Aorta (tissue), 5 donors: ENCODE results near the gene DDX46. TPM values are rescaled to one million over a fixed set of nuclear protein-coding genes. Genes with fewer than 3 reads are reported as not detected.

Experiments used
- ATAC-seq: fragments of 200-7000 bp; cut with Tn5 transposase; one replicate; pipeline ENCODE4 v1.9.1; 2022; ENCODE audit warnings: moderate library complexity; ENCODE audit not compliant: low FRiP score
- DNase-seq, 2 donors: peaks; one replicate each; pipeline ENCODE4 v3.0.0-alpha.2; 2020
- H3K27ac ChIP-seq, 2 donors: one replicate each; pipeline ENCODE4 v1.5.1; 2013; ENCODE audit warnings: low read length in 2 of 2, mild to moderate bottlenecking in 2 of 2, moderate library complexity in 2 of 2, control low read depth in 1 of 2, inconsistent platforms in 1 of 2, low read depth in 1 of 2
- H3K27me3 ChIP-seq, 2 donors: one replicate each; pipeline ENCODE4 v1.6.1; 2013; ENCODE audit warnings: control low read depth in 1 of 2, low read length in 1 of 2, mild to moderate bottlenecking in 1 of 2, moderate library complexity in 1 of 2; ENCODE audit not compliant: insufficient read depth in 2 of 2, control insufficient read depth in 1 of 2
- H3K36me3 ChIP-seq, 2 donors: one replicate each; pipeline ENCODE4 v1.6.1; 2013; ENCODE audit warnings: control low read depth in 1 of 2, low read length in 1 of 2, mild to moderate bottlenecking in 1 of 2; ENCODE audit not compliant: insufficient read depth in 2 of 2, control insufficient read depth in 1 of 2
- H3K4me1 ChIP-seq, 2 donors: one replicate each; pipeline ENCODE4 v1.6.1; 2013; ENCODE audit warnings: low read length in 2 of 2, control low read depth in 1 of 2, mild to moderate bottlenecking in 1 of 2, moderate library complexity in 1 of 2; ENCODE audit not compliant: insufficient read depth in 2 of 2, control insufficient read depth in 1 of 2
- H3K4me3 ChIP-seq, 2 donors: one replicate each; pipeline ENCODE4 v1.5.1; 2013; ENCODE audit warnings: low read length in 2 of 2, control low read depth in 1 of 2, mild to moderate bottlenecking in 1 of 2
- H3K9me3 ChIP-seq: one replicate; pipeline ENCODE4 v1.6.1; 2013; ENCODE audit warnings: mild to moderate bottlenecking, low read length; ENCODE audit not compliant: control insufficient read depth
- WGBS, 2 donors: extraction: QIAGEN DNeasy Blood & Tissue Kit; methylation state at CpG; one replicate each; pipeline ENCODE4 v1.1.7; 2013; 5-methylcytosine and 5-hydroxymethylcytosine counted together
- intact Hi-C, 2 donors: fragments of 100-400 bp; cut with DNase I; formaldehyde crosslinking; loops; one replicate each; pipeline versions ENCODE4 v1.14.2 to v1.15.0; 2022
- polyA plus RNA-seq, 2 donors: library from polyadenylated mRNA; stranded (reverse); fragments of 200-250 nt; gene quantifications; one replicate each; pipeline ENCODE4 v1.2.3, GENCODE V29; 2013
- total RNA-seq, 2 donors: library from RNA; stranded (reverse); fragmentation: NEBNext Ultra II Directional; extraction: Animal tissue kit (Norgen Biotek cat#: 25700); gene quantifications; one replicate each; pipeline ENCODE4 v1.2.1, GENCODE V29; 2021
- donor health status: healthy with polysubstance abuse.
- donor health status: Bipolar disorder and iron deficiency.
- donor health status: DM: no; HTN: no; CAD: no.
- donor health status: DM: no; HTN: no; CAD: no.
- donor health status: DM: yes; HTN: yes; CAD: no.

Gene DDX46
- total and polyA plus RNA-seq, 4 donors: 18.3 to 53.7 (median 40.6) TPM

- WGBS, 2 donors: 84% methylated on average over 2 of the region's 2 CpGs
- intact Hi-C loops: loop anchor here in 1 of 2 donors (10.0 kb wide), 1 partner anchor 111 kb away; the partner anchor contains the start of gene PCBD2
- no peaks in the 10 kb centered on the region for H3K9me3 ChIP-seq
- H3K27ac ChIP-seq: no peak overlapping the region
- H3K27me3 ChIP-seq: no peaks in the 10 kb centered on the region
- no peaks in the 10 kb centered on the region for H3K4me1 ChIP-seq
- DNase-seq (no peak), ATAC-seq (no peak)
- peaks cover 3 to 9% of the 10 kb centered on the region in 2 donors for H3K36me3 ChIP-seq
- no peak overlapping the region for H3K4me3 ChIP-seq
Measured at GRCh38 chr5:134794082-134794481, 35.5 kb downstream of the DDX46 start.

DNA sequence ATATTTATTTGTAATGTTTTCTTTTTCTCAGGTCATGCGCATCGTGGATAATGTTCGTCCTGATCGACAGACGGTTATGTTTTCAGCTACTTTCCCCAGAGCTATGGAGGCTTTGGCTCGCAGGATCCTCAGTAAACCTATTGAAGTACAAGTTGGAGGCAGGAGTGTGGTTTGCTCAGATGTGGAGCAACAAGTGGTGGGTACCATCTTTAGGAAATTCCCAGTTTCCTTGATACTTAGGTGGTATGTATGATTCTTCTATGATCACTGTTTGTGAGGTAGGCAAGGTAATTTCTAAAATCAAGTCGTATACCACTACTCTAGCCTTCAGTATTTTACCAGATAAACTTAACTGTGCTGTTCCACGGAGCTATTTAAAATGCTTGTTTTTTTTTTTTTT, 36.2 kb downstream of the DDX46 start:
- no peaks in the 10 kb centered on the region for H3K9me3 ChIP-seq
- H3K4me3 ChIP-seq: no peak overlapping the region
- intact Hi-C loops: loop anchor here in 1 of 2 donors (10.0 kb wide), 1 partner anchor 110 kb away; the partner anchor contains the start of gene PCBD2
- no peaks in the 10 kb centered on the region for H3K27me3 ChIP-seq
- ATAC-seq (no peak), DNase-seq (no peak)
- H3K4me1 ChIP-seq: no peaks in the 10 kb centered on the region
- H3K27ac ChIP-seq: no peak overlapping the region
- WGBS, 2 donors: 89% methylated on average over 8 of the region's 8 CpGs
- peaks cover 3 to 9% of the 10 kb centered on the region in 2 donors for H3K36me3 ChIP-seq

GRCh38 chr5:134798468-134798867, 39.9 kb downstream of the DDX46 start:
- 85% methylated on average over 5 of the region's 5 CpGs for WGBS, 2 donors
- DNase-seq (no peak), ATAC-seq (no peak)
- H3K27me3 ChIP-seq: no peaks in the 10 kb centered on the region
- no peak overlapping the region for H3K4me3 ChIP-seq
- intact Hi-C loops: loop anchor here in 1 of 2 donors (10.0 kb wide), 1 partner anchor 106 kb away; the partner anchor contains the start of gene PCBD2
- no peaks in the 10 kb centered on the region for H3K4me1 ChIP-seq
- H3K36me3 ChIP-seq: peaks cover 3 to 8% of the 10 kb centered on the region in 2 donors
- no peaks in the 10 kb centered on the region for H3K9me3 ChIP-seq
- H3K27ac ChIP-seq: no peak overlapping the region

GRCh38 chr5:134803821-134804220, 45.2 kb downstream of the DDX46 start:
- ATAC-seq: no peak
- intact Hi-C loops: no loop called here
- 80 to 82% methylated on average over 4 of the region's 4 CpGs for WGBS, 2 donors
- Histone ChIP-seq H3K27me3 (no peaks in the 10 kb centered on the region), H3K9me3 (no peaks in the 10 kb centered on the region), H3K27ac (no peak overlapping the region), H3K4me1 (no peaks in the 10 kb centered on the region), H3K4me3 (no peak overlapping the region), H3K36me3 (no peaks in the 10 kb centered on the region)
- DNase-seq: no peak

DNA sequence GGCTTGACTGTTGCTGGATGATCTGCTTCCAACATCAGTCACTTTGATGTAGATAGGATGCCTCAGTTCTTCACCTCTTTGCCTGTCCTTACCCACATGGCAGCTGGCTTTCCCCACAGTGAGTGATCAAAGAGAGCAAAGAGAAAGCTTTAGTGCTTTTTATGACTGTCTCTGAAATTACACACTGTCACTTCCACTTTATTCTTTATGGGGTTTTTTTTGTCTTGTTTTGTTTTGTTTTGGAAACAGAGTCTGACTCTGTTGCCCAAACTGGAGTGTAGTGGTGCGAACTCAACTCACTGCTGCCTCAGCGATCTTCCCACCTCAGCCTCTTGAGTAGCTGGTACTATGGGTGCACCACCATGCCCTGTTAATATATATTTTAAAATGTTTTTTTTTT, 54.8 kb downstream of the DDX46 start:
- Histone ChIP-seq H3K4me1 (no peaks in the 10 kb centered on the region), H3K36me3 (peaks cover 0 to 4% of the 10 kb centered on the region in 2 donors), H3K9me3 (no peaks in the 10 kb centered on the region), H3K4me3 (no peak overlapping the region), H3K27me3 (no peaks in the 10 kb centered on the region), H3K27ac (no peak overlapping the region)
- WGBS, 2 donors: 97 to 98% methylated on average over 2 of the region's 2 CpGs
- ATAC-seq: no peak
- intact Hi-C loops: no loop called here
- DNase-seq: no peak

DNA sequence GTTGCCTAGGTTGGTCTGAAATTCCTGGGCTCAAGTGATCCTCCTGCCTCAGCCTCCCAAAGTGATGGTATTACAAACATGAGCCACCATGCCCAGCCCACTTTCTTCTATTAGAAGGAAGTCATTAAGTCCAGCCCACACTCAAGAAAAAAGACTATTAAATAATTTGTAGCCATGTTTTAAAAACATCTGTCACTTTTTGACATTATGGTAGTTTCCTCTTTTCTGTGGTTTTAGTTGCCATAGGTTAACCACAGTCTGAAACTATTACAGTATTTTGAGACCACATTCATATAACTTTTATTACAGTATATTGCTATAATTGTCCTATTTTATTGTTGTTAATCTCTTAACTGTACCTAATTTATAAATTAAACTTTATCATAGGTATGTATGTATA, 55.2 kb downstream of the DDX46 start:
- intact Hi-C loops: no loop called here
- Histone ChIP-seq H3K36me3 (peaks cover 0 to 6% of the 10 kb centered on the region in 2 donors), H3K4me1 (no peaks in the 10 kb centered on the region), H3K4me3 (no peak overlapping the region), H3K27me3 (no peaks in the 10 kb centered on the region), H3K9me3 (no peaks in the 10 kb centered on the region), H3K27ac (no peak overlapping the region)
- DNase-seq (no peak), ATAC-seq (no peak)

DNA sequence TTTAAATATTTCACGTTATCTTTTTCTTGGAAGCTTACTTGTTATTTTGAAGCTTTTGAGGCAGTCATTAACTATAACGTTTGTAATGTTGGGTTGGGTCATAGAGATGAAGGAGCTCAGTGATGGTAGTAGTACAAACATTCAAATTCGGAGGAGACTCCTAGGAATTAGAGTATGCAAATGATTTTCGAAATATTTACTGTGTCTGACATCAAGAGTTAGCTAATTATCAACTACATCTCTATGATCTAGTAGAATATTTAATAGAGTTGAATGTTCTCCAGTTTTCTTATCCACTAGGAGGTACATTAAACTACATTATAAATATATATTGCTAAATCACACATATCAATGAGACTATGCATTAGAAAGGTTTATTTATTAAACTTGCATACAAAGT, 58.4 kb downstream of the DDX46 start:
- 80 to 83% methylated on average over 4 of the region's 4 CpGs for WGBS, 2 donors
- H3K27me3 ChIP-seq: no peaks in the 10 kb centered on the region
- intact Hi-C loops: no loop called here
- H3K9me3 ChIP-seq: no peaks in the 10 kb centered on the region
- no peak overlapping the region for H3K27ac ChIP-seq
- H3K36me3 ChIP-seq: peaks cover 0 to 7% of the 10 kb centered on the region in 2 donors
- ATAC-seq: no peak
- H3K4me1 ChIP-seq: no peaks in the 10 kb centered on the region
- H3K4me3 ChIP-seq: no peak overlapping the region
- no peak for DNase-seq

DNA sequence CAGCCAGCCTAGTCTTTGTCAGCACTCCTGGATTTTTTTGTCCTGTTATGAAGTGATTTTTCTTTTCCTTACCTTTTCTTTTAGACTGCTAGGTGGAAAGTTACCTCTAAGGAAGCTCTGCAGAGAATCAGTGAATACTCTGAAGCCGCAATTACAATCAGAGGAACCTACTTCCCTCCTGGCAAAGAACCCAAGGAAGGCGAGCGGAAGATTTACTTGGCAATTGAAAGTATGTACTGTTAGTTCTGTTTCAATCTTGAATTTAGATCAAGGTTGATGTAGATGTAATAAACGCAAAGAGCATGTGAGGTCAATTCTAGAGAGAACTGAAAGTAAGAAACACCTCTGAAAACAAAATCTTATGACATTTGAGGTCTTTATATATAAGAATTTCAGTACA, 60.2 kb downstream of the DDX46 start:
- Histone ChIP-seq H3K36me3 (peaks cover 0 to 5% of the 10 kb centered on the region in 2 donors), H3K9me3 (no peaks in the 10 kb centered on the region), H3K27ac (no peak overlapping the region), H3K4me1 (no peaks in the 10 kb centered on the region), H3K4me3 (no peak overlapping the region), H3K27me3 (no peaks in the 10 kb centered on the region)
- WGBS, 2 donors: 83% methylated on average over 4 of the region's 4 CpGs
- DNase-seq: no peak
- intact Hi-C loops: no loop called here
- no peak for ATAC-seq

GRCh38 chr5:134819407-134819963, 60.9 kb downstream of the DDX46 start:
- Histone ChIP-seq H3K36me3 (peaks cover 0 to 5% of the 10 kb centered on the region in 2 donors), H3K9me3 (no peaks in the 10 kb centered on the region), H3K27me3 (no peaks in the 10 kb centered on the region), H3K4me1 (no peaks in the 10 kb centered on the region), H3K4me3 (no peak overlapping the region), H3K27ac (no peak overlapping the region)
- WGBS, 2 donors: 76 to 85% methylated on average over 4 of the region's 4 CpGs
- no peak for DNase-seq
- intact Hi-C loops: no loop called here
- no peak for ATAC-seq
